Upper lobe of left lung (tissue), 4 donors: Measurements from ENCODE around the gene RFC3.

Experiments used
- EP300 ChIP-seq, 4 donors: sonication (generic); formaldehyde crosslinking; IDR thresholded peaks; one replicate each; pipeline ENCODE4 v1.5.1; 2017; ENCODE audit warnings: antibody characterized with exemption in 4 of 4, control low read depth in 2 of 4
- POLR2A ChIP-seq, 4 donors: fragments of 450-650 bp; IDR thresholded peaks; one replicate each; pipeline ENCODE4 v1.5.1; 2016 to 2017; ENCODE audit warnings: antibody characterized with exemption in 4 of 4, mild to moderate bottlenecking in 2 of 4
- POLR2AphosphoS5 ChIP-seq, 2 donors: sonication (generic); formaldehyde crosslinking; IDR thresholded peaks; one replicate each; pipeline ENCODE4 v1.5.1; 2017; ENCODE audit warnings: antibody characterized with exemption in 2 of 2
- TF ChIP-seq, protein P1 (sequence below), 6 experiments: fragments of 450-650 bp in 4 of 6; fragments of 200-600 bp in 2 of 6; sonication (generic) in 2 of 6; IDR thresholded peaks; one replicate each; pipeline ENCODE4 v1.5.1; 2016 to 2019; ENCODE audit warnings: antibody characterized with exemption in 6 of 6

DNA sequence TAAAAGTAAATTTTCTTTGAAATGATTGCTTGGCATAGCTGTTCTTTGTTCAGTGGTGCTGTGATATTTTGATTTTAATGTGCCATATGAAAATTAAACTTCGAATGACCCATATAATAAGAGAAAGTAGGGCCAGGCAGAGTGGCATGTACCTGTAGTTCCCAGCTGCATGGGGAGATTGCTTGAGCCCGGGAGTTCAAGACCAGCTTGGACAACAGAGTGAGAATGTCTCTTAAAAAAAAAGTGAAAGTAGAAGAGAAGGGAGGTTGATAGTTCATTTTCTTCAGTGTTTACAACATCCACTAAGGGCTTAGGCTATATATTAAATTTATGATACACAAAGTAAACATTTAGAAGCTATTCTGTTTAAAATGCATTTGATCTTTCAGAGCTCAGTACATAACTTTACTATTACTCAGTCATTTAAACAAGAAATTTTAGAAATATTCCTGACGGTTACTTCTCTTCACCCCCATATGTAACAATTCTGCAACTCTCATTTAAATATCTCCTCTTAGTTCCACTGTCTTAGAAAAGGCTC is 17.2 kb upstream of the RFC3 start:
- no peak for TF ChIP-seq POLR2AphosphoS5 (IDR thresholded peaks at IDR 0.05)
- TF ChIP-seq, protein P1, sequence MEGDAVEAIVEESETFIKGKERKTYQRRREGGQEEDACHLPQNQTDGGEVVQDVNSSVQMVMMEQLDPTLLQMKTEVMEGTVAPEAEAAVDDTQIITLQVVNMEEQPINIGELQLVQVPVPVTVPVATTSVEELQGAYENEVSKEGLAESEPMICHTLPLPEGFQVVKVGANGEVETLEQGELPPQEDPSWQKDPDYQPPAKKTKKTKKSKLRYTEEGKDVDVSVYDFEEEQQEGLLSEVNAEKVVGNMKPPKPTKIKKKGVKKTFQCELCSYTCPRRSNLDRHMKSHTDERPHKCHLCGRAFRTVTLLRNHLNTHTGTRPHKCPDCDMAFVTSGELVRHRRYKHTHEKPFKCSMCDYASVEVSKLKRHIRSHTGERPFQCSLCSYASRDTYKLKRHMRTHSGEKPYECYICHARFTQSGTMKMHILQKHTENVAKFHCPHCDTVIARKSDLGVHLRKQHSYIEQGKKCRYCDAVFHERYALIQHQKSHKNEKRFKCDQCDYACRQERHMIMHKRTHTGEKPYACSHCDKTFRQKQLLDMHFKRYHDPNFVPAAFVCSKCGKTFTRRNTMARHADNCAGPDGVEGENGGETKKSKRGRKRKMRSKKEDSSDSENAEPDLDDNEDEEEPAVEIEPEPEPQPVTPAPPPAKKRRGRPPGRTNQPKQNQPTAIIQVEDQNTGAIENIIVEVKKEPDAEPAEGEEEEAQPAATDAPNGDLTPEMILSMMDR (IDR thresholded peaks at IDR 0.05): no peak
- no peak for TF ChIP-seq EP300 (IDR thresholded peaks at IDR 0.05)
- TF ChIP-seq POLR2A (IDR thresholded peaks at IDR 0.05): no peak
